A673 (cell line): Measurements from ENCODE around the gene SARNP. TPM values are rescaled to one million over a fixed set of nuclear protein-coding genes. Genes with fewer than 3 reads are reported as not detected.

Source experiments
- BruUV-seq: library from RNA; stranded (reverse); fragments of 400-500 nt; replicated peaks from 2 replicates; lab custom pipeline; 2021; lab: Mats Ljungman, UMichigan
- CTCF ChIA-PET: fragments of 300-600 bp; sonication (Branson Sonifier 250); formaldehyde crosslinking; loops from one replicate; lab custom pipeline; 2022; ENCODE audit warnings: antibody characterized with exemption; lab: Charles Lee
- POLR2A ChIA-PET: fragments of 300-600 bp; sonication (Branson Sonifier 250); formaldehyde crosslinking; loops from one replicate; lab custom pipeline; 2022; ENCODE audit warnings: antibody characterized with exemption; ENCODE audit not compliant: low non-redundant PET; lab: Charles Lee
- DNase-seq: peaks from one replicate; pipeline ENCODE4 v3.0.0-alpha.2; 2015; ENCODE audit warnings: low spot score
- H3K27ac ChIP-seq: fragments of 200-600 bp; sonication (generic); 2 replicates; pipeline ENCODE4 v1.5.1; 2016; ENCODE audit warnings: mixed run types, low read depth, mild to moderate bottlenecking, mixed read lengths, antibody characterized with exemption, low read length; ENCODE audit not compliant: poor library complexity, severe bottlenecking
- H3K27me3 ChIP-seq: fragments of 200-600 bp; sonication (generic); replicated peaks from 2 replicates; pipeline ENCODE4 v1.6.1; 2017; ENCODE audit warnings: mixed run types, low read depth, mild to moderate bottlenecking, mixed read lengths, antibody characterized with exemption, low read length; ENCODE audit not compliant: insufficient read depth, poor library complexity
- H3K36me3 ChIP-seq: fragments of 200-600 bp; sonication (generic); 2 replicates; pipeline ENCODE4 v1.6.1; 2016; ENCODE audit warnings: mixed run types, mild to moderate bottlenecking, mixed read lengths, antibody characterized with exemption, low read length; ENCODE audit not compliant: insufficient read depth, poor library complexity, severe bottlenecking
- H3K4me1 ChIP-seq: fragments of 200-600 bp; sonication (generic); 2 replicates; pipeline ENCODE4 v1.6.1; 2017; ENCODE audit warnings: mixed run types, mild to moderate bottlenecking, mixed read lengths, antibody characterized with exemption, low read length; ENCODE audit not compliant: insufficient read depth, poor library complexity, severe bottlenecking
- H3K4me3 ChIP-seq: fragments of 200-600 bp; sonication (generic); 2 replicates; pipeline ENCODE4 v1.5.1; 2016; ENCODE audit warnings: low read depth, mixed run types, mild to moderate bottlenecking, mixed read lengths, low read length; ENCODE audit not compliant: poor library complexity, severe bottlenecking
- H3K9me3 ChIP-seq: fragments of 200-600 bp; sonication (generic); 2 replicates; pipeline ENCODE4 v1.6.1; 2016; ENCODE audit warnings: mixed run types, low read depth, mild to moderate bottlenecking, mixed read lengths, antibody characterized with exemption, low read length; ENCODE audit not compliant: poor library complexity, severe bottlenecking
- CTCF ChIP-seq: fragments of 300-800, 200-600 bp; sonication (generic); conservative IDR thresholded peaks from 2 replicates; pipeline ENCODE4 v1.5.1; 2017; ENCODE audit warnings: low read depth, mild to moderate bottlenecking, antibody characterized with exemption, low read length, moderate library complexity, mixed read lengths
- EZH2 ChIP-seq: fragments of 200-600 bp; sonication (generic); IDR thresholded peaks from 2 replicates; pipeline ENCODE4 v1.6.1; 2017; ENCODE audit warnings: borderline replicate concordance, low read depth, mild to moderate bottlenecking, mixed read lengths, antibody characterized with exemption, low read length; ENCODE audit not compliant: poor library complexity, severe bottlenecking
- intact Hi-C: fragments of 100-400 bp; cut with micrococcal nuclease; formaldehyde crosslinking; loops from one replicate; pipeline ENCODE4 v1.10.0; 2022; ENCODE audit not compliant: unreplicated experiment
- total RNA-seq: library from RNA; stranded (reverse); gene quantifications from 2 replicates; pipeline ENCODE4 v1.2.3, GENCODE V29; 2021

SARNP gene
- total RNA-seq, 1 experiment from 2014 or later: 104 TPM

- TF ChIP-seq CTCF: no peak
- no peak for TF ChIP-seq EZH2
- Histone ChIP-seq H3K4me3 (peak overlapping the region; percentile 71), H3K27ac (no peak overlapping the region), H3K27me3 (no peaks in the 10 kb centered on the region), H3K9me3 (no peaks in the 10 kb centered on the region), H3K4me1 (peaks cover 17% of the 10 kb centered on the region), H3K36me3 (peaks cover 39% of the 10 kb centered on the region)
- ChIA-PET CTCF (no interaction called here), POLR2A (no interaction called here)
- BruUV-seq: no TSS peak
- intact Hi-C loops: loop anchor here (5.0 kb wide), 2 partner anchors 78 to 227 kb away; partner anchors contain the start of gene RPS26
- DNase-seq: no peak
Observed at GRCh38 chr12:55815473-55815872, 2.1 kb downstream of the SARNP start.

- Histone ChIP-seq H3K27me3 (no peaks in the 10 kb centered on the region), H3K4me1 (peaks cover 15% of the 10 kb centered on the region), H3K4me3 (no peak overlapping the region), H3K9me3 (no peaks in the 10 kb centered on the region), H3K27ac (no peak overlapping the region), H3K36me3 (peaks cover 36% of the 10 kb centered on the region)
- CTCF ChIA-PET: no interaction called here
- POLR2A ChIA-PET: no interaction called here
- BruUV-seq: no TSS peak
- TF ChIP-seq CTCF (no peak), EZH2 (no peak)
- intact Hi-C loops: no loop called here
- no peak for DNase-seq
Observed at GRCh38 chr12:55814257-55814656, 3.3 kb downstream of the SARNP start.

GRCh38 chr12:55812088-55812487 is 5.4 kb downstream of the SARNP start:
- ChIA-PET POLR2A (no interaction called here), CTCF (no interaction called here)
- Histone ChIP-seq H3K4me3 (no peak overlapping the region), H3K27ac (no peak overlapping the region), H3K4me1 (peaks cover 13% of the 10 kb centered on the region), H3K9me3 (no peaks in the 10 kb centered on the region), H3K27me3 (no peaks in the 10 kb centered on the region), H3K36me3 (peaks cover 47% of the 10 kb centered on the region)
- BruUV-seq: no TSS peak
- no peak for DNase-seq
- TF ChIP-seq EZH2: no peak
- no peak for TF ChIP-seq CTCF
- intact Hi-C loops: no loop called here
